K562 (cell line): ENCODE data around the gene AANAT. TPM values are rescaled to one million over a fixed set of nuclear protein-coding genes. Genes with fewer than 3 reads are reported as not detected.

Experiments
- ATAC-seq: fragments of 200-7000 bp; cut with Tn5 transposase; 3 replicates; pipeline ENCODE4 v1.9.1; 2020; ENCODE audit warnings: moderate library complexity
- BruUV-seq: library from RNA; stranded (reverse); fragments of 400-500 nt; replicated peaks from 2 replicates; lab custom pipeline; 2021; lab: Mats Ljungman, UMichigan
- CTCF ChIA-PET: fragments of 300-600 bp; formaldehyde crosslinking; extraction: SDS; loops from one replicate; lab custom pipeline; 2021; ENCODE audit warnings: low intra/inter-chr PET ratio; lab: Yijun Ruan, JAX
- POLR2A ChIA-PET: fragments of 300-600, 350-650 bp; sonication (Branson Sonifier 250); formaldehyde crosslinking; extraction: SDS; loops from one replicate; lab custom pipeline; 2021; ENCODE audit warnings: antibody characterized with exemption, inconsistent platforms; lab: Yijun Ruan, JAX
- DNase-seq, 4 experiments: peaks; one replicate each; pipeline versions ENCODE4 v3.0.0 to v3.0.0-alpha.2; 2011 to 2018; ENCODE audit warnings: low spot score in 3 of 4, mixed read lengths in 3 of 4; ENCODE audit errors: extremely low read depth in 1 of 4
- FAIRE-seq: peaks from 2 replicates; lab custom pipeline; 2011; peaks lifted over from hg19 to GRCh38; lab: Jason Lieb, UNC
- H2AFZ ChIP-seq: 2 replicates; pipeline ENCODE4 v1.6.0; 2011; ENCODE audit warnings: low read depth, low read length, control low read depth, inconsistent platforms
- H3K27ac ChIP-seq: fragments of 200-600 bp; 3 replicates; pipeline ENCODE4 v1.8.0; 2011; ENCODE audit warnings: low read depth, mild to moderate bottlenecking, control low read depth, inconsistent platforms, low read length, moderate library complexity, mixed read lengths; ENCODE audit errors: extremely low read depth
- H3K27me3 ChIP-seq, 2 experiments: fragments of 300-600 bp in 1 of 2; 2 replicates in 1 of 2; 3 replicates in 1 of 2; pipeline versions ENCODE4 v1.6.0 to v1.8.0; 2011; ENCODE audit warnings: inconsistent platforms in 2 of 2, low read length in 2 of 2, mild to moderate bottlenecking in 1 of 2, mixed read lengths in 1 of 2, moderate library complexity in 1 of 2; ENCODE audit not compliant: control insufficient read depth in 2 of 2, insufficient read depth in 2 of 2
- H3K36me3 ChIP-seq: fragments of 300-600 bp; 3 replicates; pipeline ENCODE4 v1.8.0; 2011; ENCODE audit warnings: mild to moderate bottlenecking, low read length, inconsistent platforms; ENCODE audit not compliant: control insufficient read depth, insufficient read depth
- H3K4me1 ChIP-seq, 2 experiments: fragments of 200-600 bp in 1 of 2; replicated peaks in 1 of 2; 2 replicates in 1 of 2; 3 replicates in 1 of 2; pipeline versions ENCODE4 v1.5.1 to v1.8.0; 2011; ENCODE audit warnings: inconsistent platforms in 2 of 2, low read length in 2 of 2, mild to moderate bottlenecking in 1 of 2, mixed read lengths in 1 of 2, moderate library complexity in 1 of 2; ENCODE audit not compliant: control insufficient read depth in 2 of 2, insufficient read depth in 2 of 2
- H3K4me2 ChIP-seq: 2 replicates; pipeline ENCODE4 v1.6.1; 2011; ENCODE audit warnings: low read length, control low read depth, inconsistent platforms, mixed read lengths; ENCODE audit not compliant: insufficient read depth
- H3K4me3 ChIP-seq: fragments of 200-600 bp; sonication (generic), shearing (Covaris generic); 2 replicates; pipeline ENCODE4 v1.5.1; 2016; ENCODE audit warnings: control low read depth, inconsistent platforms
- H3K79me2 ChIP-seq: fragments of 200-600 bp; 3 replicates; pipeline ENCODE4 v1.8.0; 2011; ENCODE audit warnings: low read length, inconsistent platforms; ENCODE audit not compliant: control insufficient read depth, insufficient read depth
- H3K9ac ChIP-seq, 2 experiments: 2 replicates each; pipeline versions ENCODE4 v1.6.0 to v1.6.1; 2011; ENCODE audit warnings: low read depth in 2 of 2, low read length in 2 of 2, control low read depth in 1 of 2, inconsistent platforms in 1 of 2, mild to moderate bottlenecking in 1 of 2, mixed read lengths in 1 of 2; ENCODE audit not compliant: insufficient read depth in 1 of 2
- H3K9me1 ChIP-seq: one replicate; pipeline ENCODE4 v1.6.0; 2011; ENCODE audit warnings: inconsistent platforms, mild to moderate bottlenecking, low read length, moderate library complexity; ENCODE audit not compliant: control insufficient read depth, insufficient read depth
- H3K9me3 ChIP-seq: replicated peaks from 2 replicates; pipeline ENCODE4 v1.5.1; 2011; ENCODE audit warnings: low read depth, low read length, inconsistent platforms; ENCODE audit not compliant: control insufficient read depth, insufficient read depth
- H4K20me1 ChIP-seq: replicated peaks from 2 replicates; pipeline ENCODE4 v1.6.1; 2011; ENCODE audit warnings: low read length, inconsistent platforms, mixed read lengths; ENCODE audit not compliant: control insufficient read depth, insufficient read depth
- ID3 ChIP-seq, 2 experiments: fragments of 250-450 bp in 1 of 2; fragments of 450-650 bp in 1 of 2; sonication (Bioruptor Pico) in 1 of 2; IDR thresholded peaks; 2 replicates each; pipeline versions ENCODE4 v1.6.1 to v1.8.0; 2016 to 2021; ENCODE audit warnings: mild to moderate bottlenecking in 2 of 2, moderate library complexity in 2 of 2, missing compliant biosample characterization in 1 of 2, missing genetic modification characterization in 1 of 2
- MBD2 ChIP-seq: sonication (generic); IDR thresholded peaks from 2 replicates; pipeline ENCODE4 v1.6.1; 2016; ENCODE audit warnings: low read depth, borderline replicate concordance
- WGBS: fragments of 100-300 bp; shearing (Covaris generic); methylation state at CpG from one replicate; pipeline ENCODE4 v1.1.6; 2016; ENCODE audit warnings: low coverage, mixed read lengths; ENCODE audit not compliant: insufficient coverage; ENCODE audit errors: missing lambda C conversion rate; 5-methylcytosine and 5-hydroxymethylcytosine counted together
- in situ Hi-C: fragments of 300-500 bp; cut with MboI; formaldehyde crosslinking; loops from 4 replicates; pipeline ENCODE4 v1.15.0; 2018; ENCODE audit warnings: inconsistent platforms, mixed read lengths
- intact Hi-C: fragments of 100-400 bp; cut with micrococcal nuclease; formaldehyde crosslinking; loops from 2 replicates; pipeline ENCODE4 v1.14.2; 2022
- polyA plus RNA-seq, 8 experiments: library from polyadenylated mRNA; depleted of rRNA in 4 of 8; stranded (reverse) in 5 of 8; unstranded in 3 of 8; fragments of >200 nt; fragmentation: Nextera tagmentation in 2 of 8; fragmentation: Illumina TruSeq in 1 of 8; extraction: Ambion mirVana in 2 of 8; extraction: Trizol in 1 of 8; gene quantifications; 2 replicates each; pipeline versions ENCODE4 v1.2.1 to v1.2.3, GENCODE V29; 2011 to 2014; ENCODE audit warnings: inconsistent platforms in 1 of 8, missing spikeins in 1 of 8
- total RNA-seq, 7 experiments: library from RNA; depleted of rRNA in 6 of 7; stranded (reverse); fragments of >200 nt in 6 of 7; fragmentation: Illumina TruSeq in 2 of 7; extraction: Trizol in 2 of 7; gene quantifications; 2 replicates each; pipeline versions ENCODE4 v1.2.1 to v1.2.3, GENCODE V29; 2011 to 2021; ENCODE audit warnings: low replicate concordance in 1 of 7

AANAT gene
- total and polyA plus RNA-seq, 9 of the 15 experiments (the other 6 are each of a cell fraction or from before 2014, with no cell fraction given): not detected

DNA sequence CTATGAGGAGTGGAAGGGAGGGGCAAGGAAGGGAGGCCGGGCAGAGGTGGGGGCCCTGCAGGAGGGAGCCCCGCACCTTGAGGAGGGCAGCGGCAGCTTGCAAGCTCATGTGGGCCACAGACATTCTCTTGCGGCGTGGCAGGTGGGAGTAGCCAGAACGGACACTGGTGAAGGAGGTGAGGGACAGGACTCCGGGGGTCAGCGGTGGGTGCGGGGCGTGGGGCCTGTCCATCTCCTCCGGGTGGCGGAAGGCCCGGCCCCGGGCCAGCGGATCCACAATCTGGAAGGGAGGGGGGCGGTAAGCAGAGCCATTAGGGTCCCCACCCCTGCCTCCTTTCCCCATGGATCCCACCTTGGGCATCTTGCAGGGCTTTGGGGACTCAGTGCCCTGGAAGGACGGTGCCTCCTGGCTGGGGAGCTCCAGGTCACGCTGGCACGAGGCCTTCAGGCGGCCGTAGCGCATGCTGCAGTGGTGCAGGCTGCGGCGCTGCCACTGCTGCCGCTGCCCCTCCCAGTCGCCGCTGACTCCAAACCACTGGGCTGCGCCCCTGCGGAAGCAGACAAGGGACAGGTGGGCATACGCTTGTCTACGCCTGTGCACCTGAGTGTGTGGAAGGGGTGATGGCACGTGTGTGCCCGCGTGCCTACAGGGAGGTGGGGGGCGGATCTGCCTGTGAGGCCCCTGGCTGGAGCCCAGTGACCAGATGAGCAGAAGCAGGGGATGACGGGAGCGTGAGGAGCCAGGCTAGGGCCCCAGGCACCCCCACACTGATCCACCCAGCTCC is 11.5 kb downstream of the AANAT start:
- TF ChIP-seq ID3 (CRISPR knock-in tag; IDR thresholded peaks at IDR 0.05) (no peak), ID3 (tag; IDR thresholded peaks at IDR 0.05) (no peak), MBD2 (0 out of 2 replicates have a peak, but pooled peaks have one; percentile 14)
- TF ChIP-seq, all 486 proteins: peak for 1
- no peak overlapping the region for H3K27ac ChIP-seq
- no peak overlapping the region for H3K4me2 ChIP-seq
- DNase-seq (no peak), FAIRE-seq (no peak), ATAC-seq (no peak)
- no peak overlapping the region for H2AFZ ChIP-seq
- in situ Hi-C loops: no loop called here
- peak overlapping the region in 1 of 2 experiments; percentile 17; a peak in 1 of 4 replicates for H3K9ac ChIP-seq
- no peaks in the 10 kb centered on the region for H3K9me1 ChIP-seq
- WGBS: 56% methylated on average over 34 of the region's 37 CpGs
- ChIA-PET POLR2A (interaction anchor here (0.5 to 2.1 kb wide), 3 partner anchors 13 to 346 kb away, joined by 3 to 6 read pairs (median 3); no protein-coding TSS in a partner anchor), CTCF (no interaction called here)
- BruUV-seq: no TSS peak
- intact Hi-C loops: no loop called here
- H3K4me3 ChIP-seq: no peak overlapping the region
- H3K79me2 ChIP-seq: no peaks in the 10 kb centered on the region
- peaks cover 3% of the 10 kb centered on the region; the same call in 1 of the 2 replicates for H4K20me1 ChIP-seq
- peaks cover 0 to 33% of the 10 kb centered on the region in 2 experiments; a peak in 2 of 5 replicates for H3K4me1 ChIP-seq
- H3K27me3 ChIP-seq: peaks cover 0 to 28% of the 10 kb centered on the region in 2 experiments; a peak in 2 of 5 replicates
- H3K9me3 ChIP-seq: no peaks in the 10 kb centered on the region
- no peaks in the 10 kb centered on the region for H3K36me3 ChIP-seq
